GM12874 (cell line): ENCODE measurements around the gene DQX1.

Experiments used
- TF ChIP-seq, protein P1 (sequence below): IDR thresholded peaks from 2 replicates; pipeline ENCODE4 v1.5.1; 2011; ENCODE audit warnings: low read depth, mild to moderate bottlenecking, control low read depth, low read length, moderate library complexity; ENCODE audit not compliant: insufficient read depth

Gene DQX1

DNA sequence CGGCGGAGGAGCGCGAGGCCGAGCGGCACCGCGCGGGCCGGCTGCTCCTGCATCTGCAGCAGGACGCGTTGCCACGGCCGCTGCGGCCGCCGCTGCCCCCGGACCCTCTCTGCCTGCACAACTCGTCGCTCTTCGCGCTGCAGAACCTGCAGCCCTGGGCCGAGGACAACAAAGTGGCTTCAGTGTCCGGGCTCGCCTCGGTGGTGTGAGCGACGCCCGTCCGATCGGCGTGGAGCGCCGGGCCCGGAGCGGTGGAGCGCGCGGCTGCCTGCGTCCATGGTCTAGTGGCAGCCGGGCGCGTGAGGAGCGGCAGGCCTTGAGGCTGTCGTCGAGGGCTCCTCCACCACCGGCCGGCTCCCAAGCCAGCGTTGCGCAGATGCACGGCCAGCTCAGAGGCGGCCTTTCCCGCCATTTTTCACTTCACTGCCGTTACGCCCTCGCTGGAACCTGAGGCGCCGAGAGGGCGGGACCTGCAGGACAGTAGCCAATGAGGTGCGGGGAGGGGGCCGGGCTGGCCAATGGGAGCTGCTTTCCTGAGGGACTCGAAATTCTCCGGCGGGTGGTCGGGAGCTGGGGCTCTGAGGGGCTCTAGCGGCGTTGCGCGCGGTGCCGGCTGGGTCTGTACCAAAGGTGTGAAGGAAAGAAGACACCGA, 9.9 kb downstream of the DQX1 start:
- TF ChIP-seq, protein P1, sequence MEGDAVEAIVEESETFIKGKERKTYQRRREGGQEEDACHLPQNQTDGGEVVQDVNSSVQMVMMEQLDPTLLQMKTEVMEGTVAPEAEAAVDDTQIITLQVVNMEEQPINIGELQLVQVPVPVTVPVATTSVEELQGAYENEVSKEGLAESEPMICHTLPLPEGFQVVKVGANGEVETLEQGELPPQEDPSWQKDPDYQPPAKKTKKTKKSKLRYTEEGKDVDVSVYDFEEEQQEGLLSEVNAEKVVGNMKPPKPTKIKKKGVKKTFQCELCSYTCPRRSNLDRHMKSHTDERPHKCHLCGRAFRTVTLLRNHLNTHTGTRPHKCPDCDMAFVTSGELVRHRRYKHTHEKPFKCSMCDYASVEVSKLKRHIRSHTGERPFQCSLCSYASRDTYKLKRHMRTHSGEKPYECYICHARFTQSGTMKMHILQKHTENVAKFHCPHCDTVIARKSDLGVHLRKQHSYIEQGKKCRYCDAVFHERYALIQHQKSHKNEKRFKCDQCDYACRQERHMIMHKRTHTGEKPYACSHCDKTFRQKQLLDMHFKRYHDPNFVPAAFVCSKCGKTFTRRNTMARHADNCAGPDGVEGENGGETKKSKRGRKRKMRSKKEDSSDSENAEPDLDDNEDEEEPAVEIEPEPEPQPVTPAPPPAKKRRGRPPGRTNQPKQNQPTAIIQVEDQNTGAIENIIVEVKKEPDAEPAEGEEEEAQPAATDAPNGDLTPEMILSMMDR = no peak

DNA sequence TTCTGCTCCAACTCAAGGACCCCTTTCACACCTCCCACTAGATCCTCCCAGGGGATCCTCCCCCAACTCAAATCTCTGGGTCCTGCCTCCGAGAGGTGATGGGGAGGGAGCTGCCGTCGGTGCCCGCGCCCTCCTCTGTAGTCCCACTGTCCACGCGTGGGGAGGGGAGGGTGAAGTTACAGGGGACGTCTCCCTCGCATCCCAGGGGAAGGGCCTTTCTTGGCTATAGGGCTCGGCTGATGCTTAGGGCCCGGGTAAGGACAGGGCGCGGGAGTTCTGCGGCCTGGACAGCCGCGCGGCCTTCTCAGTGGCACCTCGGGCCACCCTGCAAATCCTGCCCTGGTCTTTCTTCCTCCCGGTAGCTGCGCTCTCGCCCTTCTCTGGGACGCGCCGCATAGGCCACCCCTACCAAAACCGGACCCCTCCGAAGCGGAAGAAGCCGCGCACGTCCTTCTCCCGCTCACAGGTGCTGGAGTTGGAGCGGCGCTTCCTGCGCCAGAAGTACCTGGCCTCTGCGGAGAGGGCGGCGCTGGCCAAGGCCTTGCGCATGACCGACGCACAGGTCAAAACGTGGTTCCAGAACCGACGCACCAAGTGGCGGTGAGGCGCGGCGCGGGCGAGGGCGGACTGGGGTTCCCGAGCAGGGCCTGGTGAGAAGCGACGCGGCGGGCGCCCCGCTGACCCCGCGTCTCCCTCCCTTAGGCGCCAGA, 10.6 kb downstream of the DQX1 start:
- TF ChIP-seq, protein P1 = no peak

- TF ChIP-seq, protein P1 = no peak
Observed at GRCh38 chr2:74514368-74515270, 11.4 kb downstream of the DQX1 start, which contains the start of gene TLX2. Gene TLX2, plus strand, starts transcription at chr2:74514450. Its CDS starts 357 bp downstream, at chr2:74514807.

GRCh38 chr2:74513605-74514367, 12.2 kb downstream of the DQX1 start:
- TF ChIP-seq, protein P1 = no peak

- TF ChIP-seq, protein P1 = no peak
Observed at GRCh38 chr2:74512744-74513604, 13.1 kb downstream of the DQX1 start.

DNA sequence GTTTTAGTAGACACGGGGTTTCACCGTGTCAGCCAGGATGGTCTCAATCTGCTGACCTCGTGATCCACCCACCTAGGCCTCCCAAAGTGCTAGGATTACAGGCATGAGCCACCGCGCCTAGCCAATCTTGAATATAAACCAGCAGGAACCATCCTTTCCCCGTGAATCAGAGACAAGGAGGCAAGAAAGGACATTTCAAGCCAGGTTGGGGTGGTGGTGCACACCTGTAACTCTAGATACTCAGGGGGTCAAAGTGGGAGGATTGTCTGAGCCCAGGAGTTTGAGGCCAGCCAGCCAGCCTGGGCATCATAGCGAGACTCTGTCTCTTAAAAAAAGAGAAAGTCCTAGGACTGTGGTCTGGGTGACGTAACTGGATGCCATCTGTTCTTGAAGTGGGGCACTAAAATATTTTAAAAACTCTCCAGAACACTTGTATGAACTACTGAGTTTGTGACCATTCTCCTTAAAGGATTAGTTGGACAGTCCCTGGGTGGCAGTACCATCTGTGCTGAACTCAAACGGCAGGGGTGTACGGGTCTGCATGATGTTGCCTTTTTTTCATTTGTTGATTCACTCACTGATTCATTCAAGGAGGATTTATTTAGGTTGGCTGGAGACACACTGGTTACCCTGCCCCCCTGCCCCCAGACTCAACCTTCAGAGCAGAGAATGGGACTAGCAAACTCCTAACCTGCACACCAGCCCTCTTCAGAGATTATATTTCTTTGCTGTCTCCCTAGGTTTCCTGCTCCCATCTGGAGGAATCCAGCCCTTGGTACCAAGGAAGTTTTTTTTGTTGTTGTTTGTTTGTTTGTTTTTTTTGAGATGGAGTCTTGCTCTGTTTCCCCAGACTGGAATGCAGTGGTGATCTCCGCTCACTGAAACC, 14.7 kb downstream of the DQX1 start:
- TF ChIP-seq, protein P1 = no peak
